Endothelial cell of umbilical vein (primary cell): ENCODE results near the gene CLCN6. TPM values are rescaled to one million over a fixed set of nuclear protein-coding genes. Genes with fewer than 3 reads are reported as not detected.

Experiments
- BruUV-seq: library from RNA; stranded (reverse); fragments of 400-500 nt; replicated peaks from 2 replicates; lab custom pipeline; 2021; lab: Mats Ljungman, UMichigan
- CTCF ChIA-PET: fragments of 300-600, 350-600 bp; sonication (Branson Sonifier 250); formaldehyde crosslinking; loops from one replicate; lab custom pipeline; 2021; ENCODE audit warnings: antibody characterized with exemption, inconsistent platforms; lab: Charles Lee
- POLR2A ChIA-PET: fragments of 300-600, 350-600 bp; sonication (Branson Sonifier 250); formaldehyde crosslinking; loops from one replicate; lab custom pipeline; 2021; ENCODE audit warnings: antibody characterized with exemption, inconsistent platforms; lab: Charles Lee
- DNase-seq: peaks from one replicate; pipeline ENCODE4 v3.0.0-alpha.2; 2011; ENCODE audit warnings: low read depth, low spot score
- FAIRE-seq: peaks from 2 replicates; lab custom pipeline; 2011; peaks lifted over from hg19 to GRCh38; lab: Jason Lieb, UNC
- H2AFZ ChIP-seq: 2 replicates; pipeline ENCODE4 v1.6.0; 2012; ENCODE audit warnings: low read depth, low read length, control low read depth, inconsistent platforms
- H3K27ac ChIP-seq: 2 replicates; pipeline ENCODE4 v1.5.1; 2011; ENCODE audit warnings: low read depth, mild to moderate bottlenecking, control low read depth, low read length, moderate library complexity; ENCODE audit not compliant: insufficient read depth
- H3K27me3 ChIP-seq, 2 experiments: 2 replicates each; pipeline versions ENCODE4 v1.6.0 to v1.6.1; 2011; ENCODE audit warnings: low read length in 2 of 2, mixed read lengths in 1 of 2; ENCODE audit not compliant: control insufficient read depth in 2 of 2, insufficient read depth in 2 of 2
- H3K36me3 ChIP-seq, 2 experiments: 2 replicates in 1 of 2; 3 replicates in 1 of 2; pipeline ENCODE4 v1.5.1; 2011; ENCODE audit warnings: low read length in 2 of 2, mild to moderate bottlenecking in 1 of 2, moderate library complexity in 1 of 2; ENCODE audit not compliant: control insufficient read depth in 2 of 2, insufficient read depth in 2 of 2; ENCODE audit errors: extremely low read depth in 1 of 2
- H3K4me1 ChIP-seq: 3 replicates; pipeline ENCODE4 v1.5.1; 2011; ENCODE audit warnings: mild to moderate bottlenecking, low read length; ENCODE audit not compliant: control insufficient read depth, insufficient read depth; ENCODE audit errors: extremely low read depth
- H3K4me2 ChIP-seq: 2 replicates; pipeline ENCODE4 v1.6.1; 2011; ENCODE audit warnings: low read length, control low read depth, mixed read lengths; ENCODE audit not compliant: insufficient read depth
- H3K4me3 ChIP-seq, 3 experiments: fragments of 200-600 bp in 1 of 3; sonication (generic), shearing (Covaris generic) in 1 of 3; replicated peaks in 1 of 3; 2 replicates each; pipeline ENCODE4 v1.5.1; 2011 to 2016; ENCODE audit warnings: control low read depth in 3 of 3, low read length in 3 of 3, mild to moderate bottlenecking in 2 of 3, inconsistent platforms in 1 of 3, low read depth in 1 of 3, moderate library complexity in 1 of 3; ENCODE audit not compliant: insufficient read depth in 1 of 3
- H3K79me2 ChIP-seq: 2 replicates; pipeline ENCODE4 v1.6.0; 2012; ENCODE audit warnings: low read length, inconsistent platforms; ENCODE audit not compliant: control insufficient read depth, insufficient read depth
- H3K9ac ChIP-seq: replicated peaks from 2 replicates; pipeline ENCODE3; 2011; ENCODE audit warnings: low read length, control low read depth; ENCODE audit not compliant: insufficient read depth; ENCODE audit errors: extremely low read depth
- H3K9me1 ChIP-seq: replicated peaks from 3 replicates; pipeline ENCODE4 v1.6.0; 2011; ENCODE audit warnings: mild to moderate bottlenecking, low read length; ENCODE audit not compliant: control insufficient read depth, insufficient read depth; ENCODE audit errors: extremely low read depth
- H3K9me3 ChIP-seq: replicated peaks from 2 replicates; pipeline ENCODE4 v1.5.1; 2012; ENCODE audit warnings: low read length, inconsistent platforms; ENCODE audit not compliant: control insufficient read depth, insufficient read depth
- H4K20me1 ChIP-seq: replicated peaks from 2 replicates; pipeline ENCODE3; 2011; ENCODE audit warnings: mild to moderate bottlenecking, low read length; ENCODE audit not compliant: control insufficient read depth, insufficient read depth; ENCODE audit errors: extremely low read depth
- EZH2 ChIP-seq: IDR thresholded peaks from 2 replicates; pipeline ENCODE4 v1.6.1; 2012; ENCODE audit warnings: borderline replicate concordance, low read depth, mild to moderate bottlenecking, moderate library complexity, low read length, inconsistent platforms; ENCODE audit not compliant: severe bottlenecking
- FOS ChIP-seq: IDR thresholded peaks from 2 replicates; pipeline ENCODE4 v1.6.1; 2011; ENCODE audit warnings: mild to moderate bottlenecking, low read length, moderate library complexity, borderline replicate concordance; ENCODE audit not compliant: insufficient read depth
- GATA2 ChIP-seq: IDR thresholded peaks from 2 replicates; pipeline ENCODE4 v1.7.0; 2011; ENCODE audit warnings: low read depth, mild to moderate bottlenecking, moderate library complexity, mixed read lengths, low read length; ENCODE audit not compliant: insufficient read length, insufficient read depth
- JUN ChIP-seq: IDR thresholded peaks from 2 replicates; pipeline ENCODE4 v1.6.1; 2011; ENCODE audit warnings: borderline replicate concordance, low read depth; ENCODE audit not compliant: insufficient read length, insufficient read depth
- MYC ChIP-seq: IDR thresholded peaks from one replicate; pipeline ENCODE4 v1.6.1; 2011; ENCODE audit warnings: mild to moderate bottlenecking, low read depth, low read length
- POLR2A ChIP-seq: IDR thresholded peaks from 2 replicates; pipeline ENCODE4 v1.6.1; 2012; ENCODE audit warnings: low read depth, mild to moderate bottlenecking, control low read depth, low read length
- POLR2AphosphoS5 ChIP-seq: IDR thresholded peaks from 2 replicates; pipeline ENCODE4 v1.6.1; 2012; ENCODE audit warnings: low read depth, mild to moderate bottlenecking, control low read depth, low read length, moderate library complexity; ENCODE audit not compliant: insufficient read depth
- dilution Hi-C: fragments of 300-500 bp; cut with MboI; formaldehyde crosslinking; loops from one replicate; pipeline ENCODE4 v1.15.0; 2019; ENCODE audit warnings: low sequenced_read_pairs; ENCODE audit not compliant: extremely low pct_ligation_motif_present
- intact Hi-C: fragments of 100-400 bp; cut with micrococcal nuclease; formaldehyde crosslinking; loops from one replicate; pipeline ENCODE4 v1.10.0; 2022
- polyA plus RNA-seq, 4 experiments: library from polyadenylated mRNA; depleted of rRNA in 3 of 4; stranded (reverse) in 3 of 4; unstranded in 1 of 4; fragments of >200 nt; gene quantifications; 2 replicates each; pipeline versions ENCODE4 v1.2.1 to v1.2.3, GENCODE V29; 2011 to 2012; ENCODE audit warnings: missing spikeins in 1 of 4
- total RNA-seq: library from RNA; stranded (reverse); gene quantifications from 2 replicates; pipeline ENCODE4 v1.2.3, GENCODE V29; 2021
- TF ChIP-seq, protein P1 (sequence below), 2 donors: IDR thresholded peaks; 1 replicate in 1 of 2; 2 replicates in 1 of 2; pipeline ENCODE4 v1.5.1; 2011; ENCODE audit warnings: low read length in 2 of 2, mild to moderate bottlenecking in 2 of 2, moderate library complexity in 2 of 2, control low read depth in 1 of 2, inconsistent platforms in 1 of 2, low read depth in 1 of 2; ENCODE audit not compliant: insufficient read depth in 1 of 2; ENCODE audit errors: extremely low read depth in 1 of 2
- TF ChIP-seq, protein P2 (sequence below): IDR thresholded peaks from 2 replicates; pipeline ENCODE4 v1.6.1; 2011; ENCODE audit not compliant: insufficient read depth, insufficient read length

CLCN6 gene
- total and polyA plus RNA-seq, 2 donors (not counting 3 experiments of a cell fraction or from before 2014, with no cell fraction given), result 20.4 to 41.2 TPM

GRCh38 chr1:11878891-11879190, 72.8 kb downstream of the CLCN6 start:
- CTCF ChIA-PET, result interaction anchor here (0.6 to 1.1 kb wide), 2 partner anchors 13 to 14 kb away, joined by 3 to 4 read pairs; no protein-coding TSS in a partner anchor
- TF ChIP-seq, protein P1, sequence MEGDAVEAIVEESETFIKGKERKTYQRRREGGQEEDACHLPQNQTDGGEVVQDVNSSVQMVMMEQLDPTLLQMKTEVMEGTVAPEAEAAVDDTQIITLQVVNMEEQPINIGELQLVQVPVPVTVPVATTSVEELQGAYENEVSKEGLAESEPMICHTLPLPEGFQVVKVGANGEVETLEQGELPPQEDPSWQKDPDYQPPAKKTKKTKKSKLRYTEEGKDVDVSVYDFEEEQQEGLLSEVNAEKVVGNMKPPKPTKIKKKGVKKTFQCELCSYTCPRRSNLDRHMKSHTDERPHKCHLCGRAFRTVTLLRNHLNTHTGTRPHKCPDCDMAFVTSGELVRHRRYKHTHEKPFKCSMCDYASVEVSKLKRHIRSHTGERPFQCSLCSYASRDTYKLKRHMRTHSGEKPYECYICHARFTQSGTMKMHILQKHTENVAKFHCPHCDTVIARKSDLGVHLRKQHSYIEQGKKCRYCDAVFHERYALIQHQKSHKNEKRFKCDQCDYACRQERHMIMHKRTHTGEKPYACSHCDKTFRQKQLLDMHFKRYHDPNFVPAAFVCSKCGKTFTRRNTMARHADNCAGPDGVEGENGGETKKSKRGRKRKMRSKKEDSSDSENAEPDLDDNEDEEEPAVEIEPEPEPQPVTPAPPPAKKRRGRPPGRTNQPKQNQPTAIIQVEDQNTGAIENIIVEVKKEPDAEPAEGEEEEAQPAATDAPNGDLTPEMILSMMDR (IDR thresholded peaks at IDR 0.05; ENCODE audit: extremely low read depth in 1 of 2, insufficient read depth in 1 of 2, low read depth in 1 of 2, low read length in 2 of 2), result no peak
- TF ChIP-seq POLR2A, result no peak
- TF ChIP-seq FOS, result no peak
- no peak for TF ChIP-seq EZH2
- TF ChIP-seq POLR2AphosphoS5, result no peak
- TF ChIP-seq MYC, result no peak
- TF ChIP-seq GATA2, result no peak
- no peak for TF ChIP-seq JUN
- TF ChIP-seq, protein P2, sequence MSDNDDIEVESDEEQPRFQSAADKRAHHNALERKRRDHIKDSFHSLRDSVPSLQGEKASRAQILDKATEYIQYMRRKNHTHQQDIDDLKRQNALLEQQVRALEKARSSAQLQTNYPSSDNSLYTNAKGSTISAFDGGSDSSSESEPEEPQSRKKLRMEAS, result no peak

More at GRCh38 chr1:11878891-11879190, 72.8 kb downstream of the CLCN6 start:
- Histone ChIP-seq H3K4me3 (no peak overlapping the region), H4K20me1 (no peaks in the 10 kb centered on the region), H3K9ac (no peak overlapping the region), H3K4me2 (no peak overlapping the region), H3K9me1 (no peaks in the 10 kb centered on the region), H3K79me2 (no peaks in the 10 kb centered on the region), H3K27ac (no peak overlapping the region), H3K36me3 (no peaks in the 10 kb centered on the region), H3K27me3 (no peaks in the 10 kb centered on the region), H2AFZ (no peak overlapping the region), H3K4me1 (no peaks in the 10 kb centered on the region), H3K9me3 (no peaks in the 10 kb centered on the region)
- intact Hi-C loops, result no loop called here
- FAIRE-seq (no peak), DNase-seq (no peak)
- POLR2A ChIA-PET, result interaction anchor here (0.5 kb wide), 1 partner anchor 71 kb away, joined by 3 read pairs; no protein-coding TSS in a partner anchor
- no TSS peak for BruUV-seq
- dilution Hi-C loops, result no loop called here
